Mammary epithelial cell (primary cell): ENCODE data around the gene NEMF.

Experiments used
- CTCF ChIP-seq, 2 donors: IDR thresholded peaks in 1 of 2; conservative IDR thresholded peaks in 1 of 2; 2 replicates each; pipeline ENCODE4 v1.5.1; 2011 to 2012; ENCODE audit warnings: inconsistent platforms in 2 of 2, low read length in 2 of 2, mild to moderate bottlenecking in 2 of 2, control low read depth in 1 of 2, low read depth in 1 of 2; ENCODE audit not compliant: insufficient read depth in 1 of 2; ENCODE audit errors: extremely low read depth in 1 of 2
- EZH2 ChIP-seq: IDR thresholded peaks from 2 replicates; pipeline ENCODE4 v1.6.1; 2012; ENCODE audit warnings: low read length, inconsistent platforms, borderline replicate concordance

- TF ChIP-seq CTCF (conservative IDR thresholded peaks at IDR 0.05 in 1 of 2, IDR thresholded peaks at IDR 0.05 in 1 of 2; ENCODE audit: extremely low read depth in 1 of 2, insufficient read depth in 1 of 2, low read depth in 1 of 2, low read length in 2 of 2): no peak
- TF ChIP-seq EZH2: no peak
These were observed 60.0 kb downstream of the NEMF start for GRCh38 chr14:49792618-49793017.
